Adrenal gland (tissue), 5 donors: ENCODE results near the gene SLC15A5.

Source experiments
- POLR2A ChIP-seq, 2 donors: fragments of 450-650 bp; IDR thresholded peaks; one replicate each; pipeline ENCODE4 v1.6.1; 2017; ENCODE audit warnings: antibody characterized with exemption in 2 of 2, mild to moderate bottlenecking in 2 of 2, moderate library complexity in 1 of 2
- TF ChIP-seq, protein P1 (sequence below), 6 experiments: fragments of 450-650 bp in 4 of 6; fragments of 200-600 bp in 2 of 6; sonication (generic) in 1 of 6; IDR thresholded peaks; 1 replicate in 5 of 6; 2 replicates in 1 of 6; pipeline versions ENCODE4 v1.5.1 to v1.8.0; 2016 to 2021; ENCODE audit warnings: antibody characterized with exemption in 6 of 6, mild to moderate bottlenecking in 2 of 6, moderate library complexity in 1 of 6
- donor health status: DM: no; HTN: no; CAD: no.

- TF ChIP-seq, protein P1, sequence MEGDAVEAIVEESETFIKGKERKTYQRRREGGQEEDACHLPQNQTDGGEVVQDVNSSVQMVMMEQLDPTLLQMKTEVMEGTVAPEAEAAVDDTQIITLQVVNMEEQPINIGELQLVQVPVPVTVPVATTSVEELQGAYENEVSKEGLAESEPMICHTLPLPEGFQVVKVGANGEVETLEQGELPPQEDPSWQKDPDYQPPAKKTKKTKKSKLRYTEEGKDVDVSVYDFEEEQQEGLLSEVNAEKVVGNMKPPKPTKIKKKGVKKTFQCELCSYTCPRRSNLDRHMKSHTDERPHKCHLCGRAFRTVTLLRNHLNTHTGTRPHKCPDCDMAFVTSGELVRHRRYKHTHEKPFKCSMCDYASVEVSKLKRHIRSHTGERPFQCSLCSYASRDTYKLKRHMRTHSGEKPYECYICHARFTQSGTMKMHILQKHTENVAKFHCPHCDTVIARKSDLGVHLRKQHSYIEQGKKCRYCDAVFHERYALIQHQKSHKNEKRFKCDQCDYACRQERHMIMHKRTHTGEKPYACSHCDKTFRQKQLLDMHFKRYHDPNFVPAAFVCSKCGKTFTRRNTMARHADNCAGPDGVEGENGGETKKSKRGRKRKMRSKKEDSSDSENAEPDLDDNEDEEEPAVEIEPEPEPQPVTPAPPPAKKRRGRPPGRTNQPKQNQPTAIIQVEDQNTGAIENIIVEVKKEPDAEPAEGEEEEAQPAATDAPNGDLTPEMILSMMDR (IDR thresholded peaks at IDR 0.05), result no peak
- no peak for TF ChIP-seq POLR2A (IDR thresholded peaks at IDR 0.05)
These were observed 46.2 kb upstream of the SLC15A5 start for GRCh38 chr12:16323638-16324037.
